K562 (cell line): ENCODE results near the gene UFL1. TPM values are rescaled to one million over a fixed set of nuclear protein-coding genes. Genes with fewer than 3 reads are reported as not detected.

Experiments used
- ATAC-seq: fragments of 200-7000 bp; cut with Tn5 transposase; 3 replicates; pipeline ENCODE4 v1.9.1; 2020; ENCODE audit warnings: moderate library complexity
- BruUV-seq: library from RNA; stranded (reverse); fragments of 400-500 nt; replicated peaks from 2 replicates; lab custom pipeline; 2021; lab: Mats Ljungman, UMichigan
- CTCF ChIA-PET: fragments of 300-600 bp; formaldehyde crosslinking; extraction: SDS; loops from one replicate; lab custom pipeline; 2021; ENCODE audit warnings: low intra/inter-chr PET ratio; lab: Yijun Ruan, JAX
- POLR2A ChIA-PET: fragments of 300-600, 350-650 bp; sonication (Branson Sonifier 250); formaldehyde crosslinking; extraction: SDS; loops from one replicate; lab custom pipeline; 2021; ENCODE audit warnings: antibody characterized with exemption, inconsistent platforms; lab: Yijun Ruan, JAX
- DNase-seq, 4 experiments: peaks; one replicate each; pipeline versions ENCODE4 v3.0.0 to v3.0.0-alpha.2; 2011 to 2018; ENCODE audit warnings: low spot score in 3 of 4, mixed read lengths in 3 of 4; ENCODE audit errors: extremely low read depth in 1 of 4
- FAIRE-seq: peaks from 2 replicates; lab custom pipeline; 2011; peaks lifted over from hg19 to GRCh38; lab: Jason Lieb, UNC
- H2AFZ ChIP-seq: 2 replicates; pipeline ENCODE4 v1.6.0; 2011; ENCODE audit warnings: low read depth, low read length, control low read depth, inconsistent platforms
- H3K27ac ChIP-seq: fragments of 200-600 bp; 3 replicates; pipeline ENCODE4 v1.8.0; 2011; ENCODE audit warnings: low read depth, mild to moderate bottlenecking, control low read depth, inconsistent platforms, low read length, moderate library complexity, mixed read lengths; ENCODE audit errors: extremely low read depth
- H3K27me3 ChIP-seq, 2 experiments: fragments of 300-600 bp in 1 of 2; 2 replicates in 1 of 2; 3 replicates in 1 of 2; pipeline versions ENCODE4 v1.6.0 to v1.8.0; 2011; ENCODE audit warnings: inconsistent platforms in 2 of 2, low read length in 2 of 2, mild to moderate bottlenecking in 1 of 2, mixed read lengths in 1 of 2, moderate library complexity in 1 of 2; ENCODE audit not compliant: control insufficient read depth in 2 of 2, insufficient read depth in 2 of 2
- H3K36me3 ChIP-seq: fragments of 300-600 bp; 3 replicates; pipeline ENCODE4 v1.8.0; 2011; ENCODE audit warnings: mild to moderate bottlenecking, low read length, inconsistent platforms; ENCODE audit not compliant: control insufficient read depth, insufficient read depth
- H3K4me1 ChIP-seq, 2 experiments: fragments of 200-600 bp in 1 of 2; replicated peaks in 1 of 2; 2 replicates in 1 of 2; 3 replicates in 1 of 2; pipeline versions ENCODE4 v1.5.1 to v1.8.0; 2011; ENCODE audit warnings: inconsistent platforms in 2 of 2, low read length in 2 of 2, mild to moderate bottlenecking in 1 of 2, mixed read lengths in 1 of 2, moderate library complexity in 1 of 2; ENCODE audit not compliant: control insufficient read depth in 2 of 2, insufficient read depth in 2 of 2
- H3K4me2 ChIP-seq: 2 replicates; pipeline ENCODE4 v1.6.1; 2011; ENCODE audit warnings: low read length, control low read depth, inconsistent platforms, mixed read lengths; ENCODE audit not compliant: insufficient read depth
- H3K4me3 ChIP-seq: fragments of 200-600 bp; sonication (generic), shearing (Covaris generic); 2 replicates; pipeline ENCODE4 v1.5.1; 2016; ENCODE audit warnings: control low read depth, inconsistent platforms
- H3K79me2 ChIP-seq: fragments of 200-600 bp; 3 replicates; pipeline ENCODE4 v1.8.0; 2011; ENCODE audit warnings: low read length, inconsistent platforms; ENCODE audit not compliant: control insufficient read depth, insufficient read depth
- H3K9ac ChIP-seq, 2 experiments: 2 replicates each; pipeline versions ENCODE4 v1.6.0 to v1.6.1; 2011; ENCODE audit warnings: low read depth in 2 of 2, low read length in 2 of 2, control low read depth in 1 of 2, inconsistent platforms in 1 of 2, mild to moderate bottlenecking in 1 of 2, mixed read lengths in 1 of 2; ENCODE audit not compliant: insufficient read depth in 1 of 2
- H3K9me1 ChIP-seq: one replicate; pipeline ENCODE4 v1.6.0; 2011; ENCODE audit warnings: inconsistent platforms, mild to moderate bottlenecking, low read length, moderate library complexity; ENCODE audit not compliant: control insufficient read depth, insufficient read depth
- H3K9me3 ChIP-seq: replicated peaks from 2 replicates; pipeline ENCODE4 v1.5.1; 2011; ENCODE audit warnings: low read depth, low read length, inconsistent platforms; ENCODE audit not compliant: control insufficient read depth, insufficient read depth
- H4K20me1 ChIP-seq: replicated peaks from 2 replicates; pipeline ENCODE4 v1.6.1; 2011; ENCODE audit warnings: low read length, inconsistent platforms, mixed read lengths; ENCODE audit not compliant: control insufficient read depth, insufficient read depth
- DDX20 ChIP-seq: fragments of 450-650 bp; IDR thresholded peaks from 2 replicates; pipeline ENCODE4 v1.6.1; 2016; ENCODE audit warnings: missing genetic modification characterization, low read depth, mild to moderate bottlenecking, missing compliant biosample characterization, moderate library complexity
- EGR1 ChIP-seq: fragments of 450-650 bp; conservative IDR thresholded peaks from 2 replicates; pipeline ENCODE4 v1.6.1; 2017; ENCODE audit warnings: mild to moderate bottlenecking
- FUS ChIP-seq: fragments of 200-400 bp; formaldehyde crosslinking; optimal IDR thresholded peaks from 2 replicates; pipeline ENCODE3; 2017; ENCODE audit warnings: low read depth, low read length
- MYC ChIP-seq, 2 experiments: fragments of 250-450 bp in 1 of 2; sonication (Bioruptor Pico) in 1 of 2; IDR thresholded peaks; 2 replicates each; pipeline versions ENCODE4 v1.5.1 to v1.6.1; 2012 to 2021; ENCODE audit warnings: low read depth in 2 of 2, borderline replicate concordance in 1 of 2, improper control_type of control experiment in 1 of 2, low read length in 1 of 2, mild to moderate bottlenecking in 1 of 2, moderate library complexity in 1 of 2
- PHF21A ChIP-seq: fragments of 450-650 bp; IDR thresholded peaks from 2 replicates; pipeline ENCODE4 v1.6.1; 2017; ENCODE audit warnings: low read depth, borderline replicate concordance
- PTTG1 ChIP-seq: fragments of 450-650 bp; IDR thresholded peaks from 2 replicates; pipeline ENCODE4 v1.6.1; 2016; ENCODE audit warnings: low read depth, mild to moderate bottlenecking, missing genetic modification characterization, missing compliant biosample characterization
- RFX1 ChIP-seq: fragments of 450-650 bp; IDR thresholded peaks from 2 replicates; pipeline ENCODE4 v1.6.1; 2016; ENCODE audit warnings: mild to moderate bottlenecking, moderate library complexity
- SUPT5H ChIP-seq: fragments of 450-650 bp; IDR thresholded peaks from 2 replicates; pipeline ENCODE4 v1.6.1; 2016
- ZKSCAN1 ChIP-seq: fragments of 150-350 bp; IDR thresholded peaks from 2 replicates; pipeline ENCODE4 v1.6.1; 2016; ENCODE audit warnings: low read depth, low read length
- ZNF668 ChIP-seq: fragments of 250-450 bp; sonication (Bioruptor Pico); IDR thresholded peaks from 2 replicates; pipeline ENCODE4 v1.8.0; 2022; ENCODE audit warnings: mild to moderate bottlenecking, inconsistent platforms
- WGBS: fragments of 100-300 bp; shearing (Covaris generic); methylation state at CpG from one replicate; pipeline ENCODE4 v1.1.6; 2016; ENCODE audit warnings: low coverage, mixed read lengths; ENCODE audit not compliant: insufficient coverage; ENCODE audit errors: missing lambda C conversion rate; 5-methylcytosine and 5-hydroxymethylcytosine counted together
- in situ Hi-C: fragments of 300-500 bp; cut with MboI; formaldehyde crosslinking; loops from 4 replicates; pipeline ENCODE4 v1.15.0; 2018; ENCODE audit warnings: inconsistent platforms, mixed read lengths
- intact Hi-C: fragments of 100-400 bp; cut with micrococcal nuclease; formaldehyde crosslinking; loops from 2 replicates; pipeline ENCODE4 v1.14.2; 2022
- polyA plus RNA-seq, 8 experiments: library from polyadenylated mRNA; depleted of rRNA in 4 of 8; stranded (reverse) in 5 of 8; unstranded in 3 of 8; fragments of >200 nt; fragmentation: Nextera tagmentation in 2 of 8; fragmentation: Illumina TruSeq in 1 of 8; extraction: Ambion mirVana in 2 of 8; extraction: Trizol in 1 of 8; gene quantifications; 2 replicates each; pipeline versions ENCODE4 v1.2.1 to v1.2.3, GENCODE V29; 2011 to 2014; ENCODE audit warnings: inconsistent platforms in 1 of 8, missing spikeins in 1 of 8
- total RNA-seq, 7 experiments: library from RNA; depleted of rRNA in 6 of 7; stranded (reverse); fragments of >200 nt in 6 of 7; fragmentation: Illumina TruSeq in 2 of 7; extraction: Trizol in 2 of 7; gene quantifications; 2 replicates each; pipeline versions ENCODE4 v1.2.1 to v1.2.3, GENCODE V29; 2011 to 2021; ENCODE audit warnings: low replicate concordance in 1 of 7
- TF ChIP-seq, protein P1 (sequence below): sonication (generic); formaldehyde crosslinking; IDR thresholded peaks from 2 replicates; pipeline ENCODE4 v1.8.0; 2022; ENCODE audit warnings: mild to moderate bottlenecking, missing genetic modification reagents, borderline replicate concordance
- TF ChIP-seq, protein P2 (sequence below): fragments of 450-650 bp; IDR thresholded peaks from 2 replicates; pipeline ENCODE4 v1.6.1; 2016; ENCODE audit warnings: borderline replicate concordance
- TF ChIP-seq, protein P3 (sequence below), 2 experiments: fragments of 450-650 bp in 1 of 2; IDR thresholded peaks; 2 replicates each; pipeline ENCODE4 v1.6.1; 2011 to 2017; ENCODE audit warnings: low read depth in 2 of 2, antibody characterized with exemption in 1 of 2, borderline replicate concordance in 1 of 2, low read length in 1 of 2, mild to moderate bottlenecking in 1 of 2, mixed read lengths in 1 of 2; ENCODE audit not compliant: control insufficient read depth in 1 of 2
- TF ChIP-seq, protein P4 (sequence below): fragments of 450-650 bp; IDR thresholded peaks from 2 replicates; pipeline ENCODE4 v1.6.1; 2016

Gene UFL1
- total and polyA plus RNA-seq, 9 of the 15 experiments (the other 6 are each of a cell fraction or from before 2014, with no cell fraction given) = 10.9 to 23.1 (median 18.3) TPM

DNA sequence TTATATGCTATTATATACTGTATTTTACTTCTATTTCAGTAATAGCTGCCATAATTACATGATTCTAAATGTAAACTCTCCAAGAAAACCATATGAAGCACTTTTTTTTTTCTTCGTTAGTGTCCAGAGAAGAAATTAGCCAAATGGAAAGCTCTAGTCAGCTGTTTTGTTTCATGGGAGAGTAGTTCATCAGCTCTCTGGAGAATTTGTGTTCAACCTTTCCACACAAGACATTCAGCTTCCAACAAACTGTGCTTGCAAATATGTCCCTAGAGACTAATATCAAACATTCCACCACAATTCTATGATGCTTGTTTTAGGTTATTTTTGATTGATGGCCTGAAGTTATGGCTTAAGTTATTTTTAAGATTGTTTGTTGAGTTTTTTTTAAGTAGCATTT, 60.8 kb downstream of the UFL1 start:
- Histone ChIP-seq H3K79me2 (no peaks in the 10 kb centered on the region), H3K27ac (no peak overlapping the region), H3K4me3 (no peak overlapping the region), H3K4me2 (no peak overlapping the region), H3K9me1 (no peaks in the 10 kb centered on the region), H3K9me3 (no peaks in the 10 kb centered on the region), H4K20me1 (no peaks in the 10 kb centered on the region), H3K9ac (no peak overlapping the region), H3K4me1 (no peaks in the 10 kb centered on the region), H2AFZ (no peak overlapping the region), H3K27me3 (no peaks in the 10 kb centered on the region), H3K36me3 (no peaks in the 10 kb centered on the region)
- POLR2A ChIA-PET = no interaction called here
- intact Hi-C loops (no loop called here), in situ Hi-C loops (no loop called here)
- ATAC-seq (no peak), FAIRE-seq (no peak), DNase-seq (no peak)
- BruUV-seq = no TSS peak
- WGBS = 0% methylated on average over 1 of the region's 1 CpG
- CTCF ChIA-PET = no interaction called here
- TF ChIP-seq RFX1 (no peak), ZNF668 (CRISPR knock-in tag) (no peak), FUS (no peak), PHF21A (no peak), DDX20 (tag) (no peak), PTTG1 (tag) (no peak), ZKSCAN1 (no peak), MYC (IDR thresholded peaks at IDR 0.05; ENCODE audit: low read depth, low read length) (no peak), MYC (CRISPR knock-in tag; IDR thresholded peaks at IDR 0.05; ENCODE audit: borderline replicate concordance, low read depth) (no peak), SUPT5H (no peak), EGR1 (no peak)
- TF ChIP-seq, protein P1, sequence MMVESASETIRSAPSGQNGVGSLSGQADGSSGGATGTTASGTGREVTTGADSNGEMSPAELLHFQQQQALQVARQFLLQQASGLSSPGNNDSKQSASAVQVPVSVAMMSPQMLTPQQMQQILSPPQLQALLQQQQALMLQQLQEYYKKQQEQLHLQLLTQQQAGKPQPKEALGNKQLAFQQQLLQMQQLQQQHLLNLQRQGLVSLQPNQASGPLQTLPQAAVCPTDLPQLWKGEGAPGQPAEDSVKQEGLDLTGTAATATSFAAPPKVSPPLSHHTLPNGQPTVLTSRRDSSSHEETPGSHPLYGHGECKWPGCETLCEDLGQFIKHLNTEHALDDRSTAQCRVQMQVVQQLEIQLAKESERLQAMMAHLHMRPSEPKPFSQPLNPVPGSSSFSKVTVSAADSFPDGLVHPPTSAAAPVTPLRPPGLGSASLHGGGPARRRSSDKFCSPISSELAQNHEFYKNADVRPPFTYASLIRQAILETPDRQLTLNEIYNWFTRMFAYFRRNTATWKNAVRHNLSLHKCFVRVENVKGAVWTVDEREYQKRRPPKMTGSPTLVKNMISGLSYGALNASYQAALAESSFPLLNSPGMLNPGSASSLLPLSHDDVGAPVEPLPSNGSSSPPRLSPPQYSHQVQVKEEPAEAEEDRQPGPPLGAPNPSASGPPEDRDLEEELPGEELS = no peak
- TF ChIP-seq, protein P2, sequence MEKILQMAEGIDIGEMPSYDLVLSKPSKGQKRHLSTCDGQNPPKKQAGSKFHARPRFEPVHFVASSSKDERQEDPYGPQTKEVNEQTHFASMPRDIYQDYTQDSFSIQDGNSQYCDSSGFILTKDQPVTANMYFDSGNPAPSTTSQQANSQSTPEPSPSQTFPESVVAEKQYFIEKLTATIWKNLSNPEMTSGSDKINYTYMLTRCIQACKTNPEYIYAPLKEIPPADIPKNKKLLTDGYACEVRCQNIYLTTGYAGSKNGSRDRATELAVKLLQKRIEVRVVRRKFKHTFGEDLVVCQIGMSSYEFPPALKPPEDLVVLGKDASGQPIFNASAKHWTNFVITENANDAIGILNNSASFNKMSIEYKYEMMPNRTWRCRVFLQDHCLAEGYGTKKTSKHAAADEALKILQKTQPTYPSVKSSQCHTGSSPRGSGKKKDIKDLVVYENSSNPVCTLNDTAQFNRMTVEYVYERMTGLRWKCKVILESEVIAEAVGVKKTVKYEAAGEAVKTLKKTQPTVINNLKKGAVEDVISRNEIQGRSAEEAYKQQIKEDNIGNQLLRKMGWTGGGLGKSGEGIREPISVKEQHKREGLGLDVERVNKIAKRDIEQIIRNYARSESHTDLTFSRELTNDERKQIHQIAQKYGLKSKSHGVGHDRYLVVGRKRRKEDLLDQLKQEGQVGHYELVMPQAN = no peak
- TF ChIP-seq, protein P3, sequence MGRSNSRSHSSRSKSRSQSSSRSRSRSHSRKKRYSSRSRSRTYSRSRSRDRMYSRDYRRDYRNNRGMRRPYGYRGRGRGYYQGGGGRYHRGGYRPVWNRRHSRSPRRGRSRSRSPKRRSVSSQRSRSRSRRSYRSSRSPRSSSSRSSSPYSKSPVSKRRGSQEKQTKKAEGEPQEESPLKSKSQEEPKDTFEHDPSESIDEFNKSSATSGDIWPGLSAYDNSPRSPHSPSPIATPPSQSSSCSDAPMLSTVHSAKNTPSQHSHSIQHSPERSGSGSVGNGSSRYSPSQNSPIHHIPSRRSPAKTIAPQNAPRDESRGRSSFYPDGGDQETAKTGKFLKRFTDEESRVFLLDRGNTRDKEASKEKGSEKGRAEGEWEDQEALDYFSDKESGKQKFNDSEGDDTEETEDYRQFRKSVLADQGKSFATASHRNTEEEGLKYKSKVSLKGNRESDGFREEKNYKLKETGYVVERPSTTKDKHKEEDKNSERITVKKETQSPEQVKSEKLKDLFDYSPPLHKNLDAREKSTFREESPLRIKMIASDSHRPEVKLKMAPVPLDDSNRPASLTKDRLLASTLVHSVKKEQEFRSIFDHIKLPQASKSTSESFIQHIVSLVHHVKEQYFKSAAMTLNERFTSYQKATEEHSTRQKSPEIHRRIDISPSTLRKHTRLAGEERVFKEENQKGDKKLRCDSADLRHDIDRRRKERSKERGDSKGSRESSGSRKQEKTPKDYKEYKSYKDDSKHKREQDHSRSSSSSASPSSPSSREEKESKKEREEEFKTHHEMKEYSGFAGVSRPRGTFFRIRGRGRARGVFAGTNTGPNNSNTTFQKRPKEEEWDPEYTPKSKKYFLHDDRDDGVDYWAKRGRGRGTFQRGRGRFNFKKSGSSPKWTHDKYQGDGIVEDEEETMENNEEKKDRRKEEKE (IDR thresholded peaks at IDR 0.05; ENCODE audit: borderline replicate concordance in 1 of 2, control insufficient read depth in 1 of 2, low read depth in 2 of 2, low read length in 1 of 2) = no peak
- TF ChIP-seq, protein P4, sequence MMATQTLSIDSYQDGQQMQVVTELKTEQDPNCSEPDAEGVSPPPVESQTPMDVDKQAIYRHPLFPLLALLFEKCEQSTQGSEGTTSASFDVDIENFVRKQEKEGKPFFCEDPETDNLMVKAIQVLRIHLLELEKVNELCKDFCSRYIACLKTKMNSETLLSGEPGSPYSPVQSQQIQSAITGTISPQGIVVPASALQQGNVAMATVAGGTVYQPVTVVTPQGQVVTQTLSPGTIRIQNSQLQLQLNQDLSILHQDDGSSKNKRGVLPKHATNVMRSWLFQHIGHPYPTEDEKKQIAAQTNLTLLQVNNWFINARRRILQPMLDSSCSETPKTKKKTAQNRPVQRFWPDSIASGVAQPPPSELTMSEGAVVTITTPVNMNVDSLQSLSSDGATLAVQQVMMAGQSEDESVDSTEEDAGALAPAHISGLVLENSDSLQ = no peak
